Endometrium (tissue), 2 donors: Measurements from ENCODE around the gene OSBPL3.

ENCODE experiments used
- FAIRE-seq: peaks from 2 replicates; lab custom pipeline; 2012; peaks lifted over from hg19 to GRCh38; lab: Jason Lieb, UNC
- donor health status: control.
- donor health status: control.

Gene OSBPL3

GRCh38 chr7:24788961-24789576 lies 190.9 kb downstream of the OSBPL3 start:
- FAIRE-seq = no peak

GRCh38 chr7:24788075-24788474 lies 191.9 kb downstream of the OSBPL3 start:
- FAIRE-seq = no peak

- FAIRE-seq = no peak
These were observed 193.0 kb downstream of the OSBPL3 start for GRCh38 chr7:24786941-24787340.

GRCh38 chr7:24786306-24786705 lies 193.7 kb downstream of the OSBPL3 start:
- FAIRE-seq = no peak

- no peak for FAIRE-seq
These were observed 195.7 kb downstream of the OSBPL3 start for GRCh38 chr7:24784277-24784676.

GRCh38 chr7:24783698-24784097 lies 196.3 kb downstream of the OSBPL3 start:
- no peak for FAIRE-seq

- FAIRE-seq = no peak
These were observed 198.9 kb downstream of the OSBPL3 start for GRCh38 chr7:24781106-24781505.

- no peak for FAIRE-seq
These were observed 200.7 kb downstream of the OSBPL3 start for GRCh38 chr7:24779283-24779655.

GRCh38 chr7:24778543-24779282 lies 201.3 kb downstream of the OSBPL3 start:
- FAIRE-seq = no peak

GRCh38 chr7:24777806-24778205 lies 202.2 kb downstream of the OSBPL3 start:
- FAIRE-seq = no peak

- no peak for FAIRE-seq
These were observed 206.3 kb downstream of the OSBPL3 start for GRCh38 chr7:24773646-24774045.

GRCh38 chr7:24769851-24770250 lies 210.1 kb downstream of the OSBPL3 start:
- no peak for FAIRE-seq

GRCh38 chr7:24769014-24769830 lies 210.8 kb downstream of the OSBPL3 start:
- FAIRE-seq = no peak

GRCh38 chr7:24767878-24768569 lies 212.0 kb downstream of the OSBPL3 start:
- no peak for FAIRE-seq

GRCh38 chr7:24764972-24765744 lies 214.8 kb downstream of the OSBPL3 start:
- FAIRE-seq = no peak

GRCh38 chr7:24764011-24764410 lies 216.0 kb downstream of the OSBPL3 start:
- no peak for FAIRE-seq

- no peak for FAIRE-seq
These were observed 216.6 kb downstream of the OSBPL3 start for GRCh38 chr7:24763303-24763901.

GRCh38 chr7:24762771-24763170 lies 217.2 kb downstream of the OSBPL3 start:
- FAIRE-seq = no peak

- FAIRE-seq = no peak
These were observed 219.0 kb downstream of the OSBPL3 start for GRCh38 chr7:24760968-24761367.

GRCh38 chr7:24757353-24758275 lies 222.4 kb downstream of the OSBPL3 start, which contains the start of gene GSDME:
TSS of gene GSDME (minus strand) at chr7:24757464. CDS start at chr7:24749774, 7,690 bp downstream.
- no peak for FAIRE-seq
